GM12878 (cell line): ENCODE results near the gene PDE1C. TPM values are rescaled to one million over a fixed set of nuclear protein-coding genes. Genes with fewer than 3 reads are reported as not detected.

Source experiments
- ATAC-seq: fragments of 200-7000 bp; cut with Tn5 transposase; 3 replicates; pipeline ENCODE4 v1.9.1; 2020; ENCODE audit warnings: mild to moderate bottlenecking, moderate library complexity
- BruUV-seq: library from RNA; stranded (reverse); fragments of 400-500 nt; replicated peaks from 2 replicates; lab custom pipeline; 2021; lab: Mats Ljungman, UMichigan
- CTCF ChIA-PET: fragments of 300-600 bp; sonication (Branson Sonifier 250); formaldehyde crosslinking; extraction: SDS; loops from one replicate; lab custom pipeline; 2021; ENCODE audit warnings: inconsistent platforms; lab: Yijun Ruan, JAX
- POLR2A ChIA-PET: fragments of 350-600 bp; formaldehyde crosslinking; extraction: SDS; loops from one replicate; lab custom pipeline; 2021; ENCODE audit warnings: inconsistent platforms; lab: Charles Lee
- RAD21 ChIA-PET: fragments of 300-600 bp; sonication (Branson Sonifier 250); formaldehyde crosslinking; loops from one replicate; lab custom pipeline; 2023; ENCODE audit warnings: antibody characterized with exemption; ENCODE audit not compliant: unreplicated experiment; lab: Charles Lee
- SMC1A ChIA-PET: fragments of 300-600 bp; sonication (Branson Sonifier 250); formaldehyde crosslinking; loops from one replicate; lab custom pipeline; 2023; ENCODE audit not compliant: unreplicated experiment, uncharacterized antibody; lab: Charles Lee
- DNase-seq: peaks from one replicate; pipeline ENCODE4 v3.0.0-alpha.2; 2011; ENCODE audit warnings: low read depth, low spot score
- FAIRE-seq: peaks from 3 replicates; lab custom pipeline; 2011; peaks lifted over from hg19 to GRCh38; lab: Jason Lieb, UNC
- H2AFZ ChIP-seq: 2 replicates; pipeline ENCODE4 v1.6.0; 2011; ENCODE audit warnings: low read depth, low read length, control low read depth; ENCODE audit not compliant: control insufficient read depth
- H3K27ac ChIP-seq: 2 replicates; pipeline ENCODE4 v1.5.1; 2011; ENCODE audit warnings: control low read depth; ENCODE audit not compliant: control insufficient read depth, insufficient read depth
- H3K27me3 ChIP-seq, 2 experiments: replicated peaks in 1 of 2; 2 replicates each; pipeline versions ENCODE4 v1.6.0 to v1.6.1; 2011; ENCODE audit warnings: low read length in 1 of 2; ENCODE audit not compliant: control insufficient read depth in 2 of 2, insufficient read depth in 2 of 2
- H3K36me3 ChIP-seq, 2 experiments: 2 replicates each; pipeline ENCODE4 v1.5.1; 2011; ENCODE audit warnings: low read length in 1 of 2; ENCODE audit not compliant: control insufficient read depth in 2 of 2, insufficient read depth in 2 of 2
- H3K4me1 ChIP-seq: 2 replicates; pipeline ENCODE4 v1.6.1; 2011; ENCODE audit warnings: mild to moderate bottlenecking, low read length, moderate library complexity, mixed read lengths; ENCODE audit not compliant: control insufficient read depth, insufficient read depth
- H3K4me2 ChIP-seq: 2 replicates; pipeline ENCODE4 v1.6.0; 2011; ENCODE audit warnings: control low read depth; ENCODE audit not compliant: control insufficient read depth, insufficient read depth
- H3K4me3 ChIP-seq: fragments of 200-600 bp; sonication (generic); 2 replicates; pipeline ENCODE4 v1.5.1; 2016
- H3K79me2 ChIP-seq: 2 replicates; pipeline ENCODE4 v1.6.0; 2011; ENCODE audit warnings: low read length; ENCODE audit not compliant: control insufficient read depth, insufficient read depth
- H3K9ac ChIP-seq: 2 replicates; pipeline ENCODE4 v1.8.0; 2011; ENCODE audit warnings: low read length, control low read depth, mixed read lengths; ENCODE audit not compliant: control insufficient read depth, insufficient read depth
- H3K9me3 ChIP-seq: replicated peaks from 3 replicates; pipeline ENCODE4 v1.5.1; 2011; ENCODE audit warnings: mild to moderate bottlenecking, low read length; ENCODE audit not compliant: control insufficient read depth, insufficient read depth
- H4K20me1 ChIP-seq: 2 replicates; pipeline ENCODE4 v1.6.0; 2011; ENCODE audit not compliant: control insufficient read depth, insufficient read depth
- CHD2 ChIP-seq: IDR thresholded peaks from 2 replicates; pipeline ENCODE4 v1.6.1; 2011; ENCODE audit warnings: low read depth, low read length, improper control_type of control experiment, borderline replicate concordance
- CTCF ChIP-seq, 3 experiments: IDR thresholded peaks in 2 of 3; conservative IDR thresholded peaks in 1 of 3; 2 replicates each; pipeline ENCODE4 v1.5.1; 2011; ENCODE audit warnings: low read depth in 3 of 3, low read length in 3 of 3, mild to moderate bottlenecking in 3 of 3, control low read depth in 2 of 3, moderate library complexity in 2 of 3, inconsistent platforms in 1 of 3, mixed read lengths in 1 of 3; ENCODE audit not compliant: control insufficient read depth in 2 of 3, insufficient read depth in 1 of 3; ENCODE audit errors: extremely low read depth in 1 of 3
- EZH2 ChIP-seq: IDR thresholded peaks from 2 replicates; pipeline ENCODE4 v1.6.1; 2012; ENCODE audit warnings: low read depth, mild to moderate bottlenecking, control low read depth, inconsistent platforms, low read length, borderline replicate concordance; ENCODE audit not compliant: control insufficient read depth
- LARP7 ChIP-seq: fragments of 450-650 bp; IDR thresholded peaks from 2 replicates; pipeline ENCODE4 v1.6.1; 2017; ENCODE audit warnings: mild to moderate bottlenecking
- MYB ChIP-seq: fragments of 150-350 bp; IDR thresholded peaks from 2 replicates; pipeline ENCODE4 v1.6.1; 2014; ENCODE audit warnings: mild to moderate bottlenecking, low read depth, low read length, borderline replicate concordance
- NRF1 ChIP-seq: conservative IDR thresholded peaks from 2 replicates; pipeline ENCODE4 v1.6.1; 2011; ENCODE audit warnings: mild to moderate bottlenecking, low read depth, low read length, improper control_type of control experiment
- SREBF2 ChIP-seq: IDR thresholded peaks from 2 replicates; pipeline ENCODE4 v1.6.1; 2012; ENCODE audit warnings: mild to moderate bottlenecking, low read length
- ZBED1 ChIP-seq: IDR thresholded peaks from 2 replicates; pipeline ENCODE4 v1.6.1; 2016; ENCODE audit warnings: borderline replicate concordance
- ZNF207 ChIP-seq: fragments of 450-650 bp; IDR thresholded peaks from 2 replicates; pipeline ENCODE4 v1.6.1; 2014; ENCODE audit warnings: antibody characterized with exemption, mild to moderate bottlenecking, borderline replicate concordance
- WGBS: methylation state at CpG from one replicate; pipeline ENCODE4 v1.1.6; 2016; ENCODE audit warnings: low lambda C conversion rate; ENCODE audit not compliant: insufficient replicate concordance, insufficient coverage; ENCODE audit errors: missing lambda C conversion rate; 5-methylcytosine and 5-hydroxymethylcytosine counted together
- in situ Hi-C: fragments of 300-500 bp; cut with MboI; formaldehyde crosslinking; loops from 9 replicates; pipeline ENCODE4 v1.14.3; 2018; ENCODE audit warnings: mixed read lengths
- intact Hi-C: fragments of 100-400 bp; cut with micrococcal nuclease; formaldehyde crosslinking; loops from one replicate; pipeline ENCODE4 v1.14.2; 2022; ENCODE audit not compliant: unreplicated experiment
- polyA plus RNA-seq, 11 experiments: library from polyadenylated mRNA; depleted of rRNA in 4 of 11; unstranded in 6 of 11; stranded (reverse) in 5 of 11; fragments of >200 nt; fragmentation: Nextera tagmentation in 4 of 11; fragmentation: Illumina TruSeq in 1 of 11; extraction: Ambion mirVana in 4 of 11; extraction: Trizol in 1 of 11; gene quantifications; 1 replicate in 1 of 11; 2 replicates in 10 of 11; pipeline versions ENCODE4 v1.2.1 to v1.2.3, GENCODE V29; 2011 to 2016; ENCODE audit warnings: inconsistent platforms in 2 of 11, missing spikeins in 2 of 11, low read depth in 1 of 11
- total RNA-seq, 4 experiments: library from RNA; depleted of rRNA in 3 of 4; stranded (reverse); fragments of >200 nt in 3 of 4; fragmentation: Illumina TruSeq in 1 of 4; extraction: Trizol in 1 of 4; gene quantifications; 2 replicates each; pipeline versions ENCODE4 v1.2.1 to v1.2.3, GENCODE V29; 2013 to 2021

PDE1C gene
- total and polyA plus RNA-seq, 10 of the 15 experiments (the other 5 are each of a cell fraction or from before 2014, with no cell fraction given): 0.29 to 2.3 (median 0.70) TPM

- H4K20me1 ChIP-seq: no peaks in the 10 kb centered on the region
- no peak overlapping the region for H3K4me3 ChIP-seq
- intact Hi-C loops (no loop called here), in situ Hi-C loops (loop anchor here (5.0 to 10.0 kb wide), 3 partner anchors 460 to 743 kb away; no protein-coding TSS in a partner anchor)
- H3K4me1 ChIP-seq: no peaks in the 10 kb centered on the region
- RAD21 ChIA-PET: interaction anchor here (0.9 kb wide), 1 partner anchor 461 kb away, joined by 5 read pairs; no protein-coding TSS in a partner anchor
- no peak for ATAC-seq
- no peak for TF ChIP-seq EZH2
- no peak for TF ChIP-seq LARP7
- no peak for TF ChIP-seq MYB
- no peak for TF ChIP-seq CTCF (IDR thresholded peaks at IDR 0.05 in 2 of 3, conservative IDR thresholded peaks at IDR 0.05 in 1 of 3; ENCODE audit: control insufficient read depth in 2 of 3, extremely low read depth in 1 of 3, insufficient read depth in 1 of 3, low read depth in 3 of 3, low read length in 3 of 3)
- no peak for TF ChIP-seq CHD2
- TF ChIP-seq NRF1: no peak
- no peak for TF ChIP-seq ZBED1
- TF ChIP-seq SREBF2: no peak
- TF ChIP-seq ZNF207: no peak
- no peak overlapping the region for H3K27ac ChIP-seq
- POLR2A ChIA-PET: no interaction called here
- WGBS: 5% methylated on average over 4 of the region's 4 CpGs
- H3K79me2 ChIP-seq: no peaks in the 10 kb centered on the region
- no peaks in the 10 kb centered on the region for H3K9me3 ChIP-seq
- SMC1A ChIA-PET: interaction anchor here (0.8 to 2.1 kb wide), 3 partner anchors 299 to 617 kb away, joined by 3 to 6 read pairs (median 6); no protein-coding TSS in a partner anchor
- CTCF ChIA-PET: interaction anchor here (0.6 to 2.6 kb wide), 9 partner anchors 8 to 607 kb away, joined by 3 to 10 read pairs (median 4); no protein-coding TSS in a partner anchor
- no peak overlapping the region for H3K4me2 ChIP-seq
- no peak overlapping the region for H3K9ac ChIP-seq
- H3K27me3 ChIP-seq: no peaks in the 10 kb centered on the region
- no TSS peak for BruUV-seq
- FAIRE-seq: no peak
- no peak for DNase-seq
- H2AFZ ChIP-seq: no peak overlapping the region
- H3K36me3 ChIP-seq: no peaks in the 10 kb centered on the region
These were observed 328.4 kb downstream of the PDE1C start for GRCh38 chr7:31741852-31742251.
